GM23248 (cell line): ENCODE measurements around the gene NBR1. TPM values are rescaled to one million over a fixed set of nuclear protein-coding genes. Genes with fewer than 3 reads are reported as not detected.
"Not testable (repeated sequence)": the region's sequence is repeated elsewhere in the genome, so short reads cannot be mapped to it uniquely, and the experiment has no call there.

Source experiments
- DNase-seq: peaks from one replicate; pipeline ENCODE4 v3.0.0-alpha.2; 2015
- H2AFZ ChIP-seq: fragments of 200-600 bp; sonication (generic); 2 replicates; pipeline ENCODE4 v1.6.1; 2016; ENCODE audit warnings: antibody characterized with exemption
- H3F3A ChIP-seq: fragments of 200-600 bp; sonication (generic); 2 replicates; pipeline ENCODE4 v1.6.1; 2016; ENCODE audit warnings: mild to moderate bottlenecking, antibody characterized with exemption, mixed run types; ENCODE audit not compliant: insufficient read depth
- H3K27ac ChIP-seq: fragments of 200-600 bp; sonication (generic); 2 replicates; pipeline ENCODE4 v1.5.1; 2016; ENCODE audit warnings: mild to moderate bottlenecking
- H3K27me3 ChIP-seq: fragments of 200-600 bp; sonication (generic); replicated peaks from 2 replicates; pipeline ENCODE4 v1.6.1; 2016; ENCODE audit warnings: mild to moderate bottlenecking; ENCODE audit not compliant: insufficient read depth
- H3K36me3 ChIP-seq: fragments of 200-600 bp; sonication (generic); 2 replicates; pipeline ENCODE4 v1.6.1; 2016; ENCODE audit warnings: low read depth, mild to moderate bottlenecking
- H3K4me1 ChIP-seq: fragments of 200-600 bp; sonication (generic); 2 replicates; pipeline ENCODE4 v1.6.1; 2016; ENCODE audit warnings: mild to moderate bottlenecking; ENCODE audit not compliant: insufficient read depth
- H3K4me2 ChIP-seq: fragments of 200-600 bp; sonication (generic); one replicate; pipeline ENCODE4 v1.6.1; 2016; ENCODE audit warnings: mild to moderate bottlenecking; ENCODE audit not compliant: unreplicated experiment
- H3K4me3 ChIP-seq: fragments of 200-600 bp; sonication (generic); 2 replicates; pipeline ENCODE4 v1.5.1; 2016; ENCODE audit warnings: mild to moderate bottlenecking
- H3K79me2 ChIP-seq: fragments of 200-600 bp; sonication (generic); 2 replicates; pipeline ENCODE4 v1.6.1; 2016; ENCODE audit warnings: mild to moderate bottlenecking; ENCODE audit not compliant: insufficient read depth
- H3K9ac ChIP-seq: fragments of 200-600 bp; sonication (generic); 2 replicates; pipeline ENCODE4 v1.6.1; 2016; ENCODE audit warnings: mild to moderate bottlenecking
- H3K9me2 ChIP-seq: fragments of 200-600 bp; sonication (generic); 2 replicates; pipeline ENCODE4 v1.6.1; 2016; ENCODE audit warnings: mixed run types, mild to moderate bottlenecking, moderate library complexity; ENCODE audit not compliant: insufficient read depth
- H3K9me3 ChIP-seq: fragments of 200-600 bp; sonication (generic); one replicate; pipeline ENCODE4 v1.6.1; 2017; ENCODE audit warnings: low read depth
- H4K20me1 ChIP-seq: fragments of 200-600 bp; sonication (generic); 2 replicates; pipeline ENCODE4 v1.6.0; 2016; ENCODE audit not compliant: insufficient read depth
- EZH2 ChIP-seq: fragments of 200-600 bp; sonication (generic); IDR thresholded peaks from 2 replicates; pipeline ENCODE4 v1.6.1; 2018; ENCODE audit warnings: antibody characterized with exemption, mild to moderate bottlenecking; ENCODE audit not compliant: insufficient read depth, poor library complexity, severe bottlenecking
- EZH2phosphoT487 ChIP-seq: fragments of 200-600 bp; sonication (generic); IDR thresholded peaks from 2 replicates; pipeline ENCODE4 v1.6.1; 2018; ENCODE audit warnings: antibody characterized with exemption, moderate library complexity, mild to moderate bottlenecking, low read depth; ENCODE audit not compliant: insufficient read depth
- WGBS, 2 experiments: methylation state at CpG; one replicate each; pipeline ENCODE4 v1.1.6; 2015 to 2017; ENCODE audit warnings: low lambda C conversion rate in 2 of 2, low coverage in 1 of 2; ENCODE audit errors: missing lambda C conversion rate in 2 of 2; 5-methylcytosine and 5-hydroxymethylcytosine counted together
- in situ Hi-C: fragments of 300-500 bp; cut with MboI; formaldehyde crosslinking; loops from 2 replicates; pipeline ENCODE4 v1.15.0; 2020
- polyA plus RNA-seq: library from polyadenylated mRNA; unstranded; fragments of >200 nt; fragmentation: Nextera tagmentation; extraction: Ambion mirVana; gene quantifications from 2 replicates; pipeline ENCODE4 v1.2.1, GENCODE V29; 2016
- total RNA-seq: library from RNA; depleted of rRNA; stranded (reverse); fragments of >200 nt; shearing (Covaris generic); gene quantifications from 2 replicates; pipeline ENCODE4 v1.2.3, GENCODE V29; 2014

Gene NBR1
- total and polyA plus RNA-seq, 2 experiments from 2014 or later, result 71.6 to 109 TPM

- no peak for TF ChIP-seq EZH2phosphoT487
- no peak for TF ChIP-seq EZH2
- Histone ChIP-seq H3K4me1 (peaks cover 20% of the 10 kb centered on the region), H3K9ac (peak overlapping the region; percentile 52), H3K27ac (peak overlapping the region; percentile 66), H3K4me3 (peak overlapping the region; percentile 29; the same call in 1 of the 2 replicates), H2AFZ (no peak overlapping the region), H3K27me3 (no peaks in the 10 kb centered on the region), H3K9me3 (no peaks in the 10 kb centered on the region), H3K79me2 (peaks cover 75% of the 10 kb centered on the region), H3F3A (peaks cover 42% of the 10 kb centered on the region), H3K36me3 (peaks cover 36% of the 10 kb centered on the region), H3K4me2 (peak overlapping the region; percentile 44), H4K20me1 (no peaks in the 10 kb centered on the region), H3K9me2 (no peaks in the 10 kb centered on the region)
- DNase-seq, result peak; percentile 74
- in situ Hi-C loops, result no loop called here
- WGBS, 2 experiments, result 34 to 36% methylated on average over 4 of the region's 4 CpGs
Measured at GRCh38 chr17:43175213-43176118, 4.5 kb downstream of the NBR1 start.

- no peak for DNase-seq
- Histone ChIP-seq H3K4me2 (no peak overlapping the region), H3K36me3 (peaks cover 42% of the 10 kb centered on the region), H3F3A (peaks cover 38% of the 10 kb centered on the region), H3K4me3 (no peak overlapping the region), H3K9me3 (no peaks in the 10 kb centered on the region), H3K9ac (peak overlapping the region; percentile 52; the same call in 1 of the 2 replicates), H3K9me2 (no peaks in the 10 kb centered on the region), H3K27ac (peak overlapping the region; percentile 66), H3K4me1 (peaks cover 20% of the 10 kb centered on the region), H2AFZ (no peak overlapping the region), H3K79me2 (peaks cover 75% of the 10 kb centered on the region), H4K20me1 (no peaks in the 10 kb centered on the region), H3K27me3 (no peaks in the 10 kb centered on the region)
- TF ChIP-seq EZH2phosphoT487 (no peak), EZH2 (no peak)
- WGBS, 2 experiments, result 95 to 97% methylated on average over 2 of the region's 2 CpGs
- in situ Hi-C loops, result no loop called here
Measured at GRCh38 chr17:43176119-43176570, 5.1 kb downstream of the NBR1 start.

- Histone ChIP-seq H3K9ac (no peak overlapping the region), H3F3A (no peaks in the 10 kb centered on the region; the same call in 1 of the 2 replicates), H2AFZ (no peak overlapping the region), H3K36me3 (peaks cover 59% of the 10 kb centered on the region), H3K79me2 (peaks cover 23% of the 10 kb centered on the region), H3K27ac (no peak overlapping the region), H3K4me1 (no peaks in the 10 kb centered on the region), H3K9me2 (no peaks in the 10 kb centered on the region), H4K20me1 (no peaks in the 10 kb centered on the region), H3K4me2 (no peak overlapping the region), H3K27me3 (no peaks in the 10 kb centered on the region), H3K9me3 (no peaks in the 10 kb centered on the region), H3K4me3 (no peak overlapping the region)
- TF ChIP-seq EZH2phosphoT487 (no peak), EZH2 (no peak)
- DNase-seq, result no peak
- WGBS, 2 experiments, result 87 to 88% methylated on average over 3 of the region's 3 CpGs
- in situ Hi-C loops, result no loop called here
Measured at GRCh38 chr17:43183921-43184320, 12.9 kb downstream of the NBR1 start.

GRCh38 chr17:43186656-43187055 is 15.6 kb downstream of the NBR1 start:
- H3K4me2 ChIP-seq, H3K27me3 ChIP-seq, H3K4me1 ChIP-seq, H2AFZ ChIP-seq, H3K9me2 ChIP-seq, H3K27ac ChIP-seq, in situ Hi-C loops, H3K9ac ChIP-seq, H3F3A ChIP-seq, DNase-seq, H3K4me3 ChIP-seq, H3K9me3 ChIP-seq, H4K20me1 ChIP-seq: not testable (repeated sequence)
- WGBS, 2 experiments, result 97 to 98% methylated on average over 5 of the region's 5 CpGs
- peaks cover 63% of the 10 kb centered on the region for H3K36me3 ChIP-seq
- peaks cover 22% of the 10 kb centered on the region; the same call in 1 of the 2 replicates for H3K79me2 ChIP-seq
